Measurements from ENCODE around the gene CDC42BPG. TPM values are rescaled to one million over a fixed set of nuclear protein-coding genes. Genes with fewer than 3 reads are reported as not detected.
A peak's percentile ranks its signal among the peaks of the same experiment; 100 is the strongest.

The CDC42BPG gene
- total and polyA plus RNA-seq, 10 of the 15 experiments (the other 5 are each of a cell fraction or from before 2014, with no cell fraction given), result 0.02 to 1.3 (median 0.09) TPM; not detected in 1

DNA sequence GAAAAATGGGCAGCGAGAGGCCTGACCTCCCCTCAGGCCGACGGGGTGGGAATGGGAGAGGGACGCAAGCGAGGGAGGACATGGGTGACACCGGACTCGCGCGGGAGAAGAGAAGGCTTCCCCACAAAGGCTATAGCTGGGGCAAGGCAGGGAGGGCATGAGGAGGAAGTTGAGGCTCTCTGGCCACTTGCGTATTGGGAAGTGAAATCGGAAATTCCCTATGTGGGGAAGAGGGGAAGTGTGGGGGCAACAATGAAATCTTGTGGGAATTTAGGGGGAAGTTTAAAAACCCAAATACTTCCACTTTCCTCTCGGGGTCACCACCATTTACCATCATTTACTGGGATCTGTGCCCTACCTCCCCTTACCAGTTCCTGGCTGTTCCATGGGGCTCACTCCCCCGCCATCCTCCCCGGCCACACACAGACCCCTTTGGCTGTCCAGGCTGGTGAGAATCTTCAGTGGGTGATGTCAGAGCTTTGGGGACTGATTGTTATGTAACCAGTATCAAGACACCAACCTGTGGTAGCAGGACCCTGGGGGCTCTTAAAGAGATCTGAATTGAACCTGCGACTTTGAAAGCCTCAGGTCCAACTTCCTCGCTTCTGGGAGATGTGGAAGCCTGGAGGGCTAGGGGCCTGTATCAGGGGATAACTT, 34.9 kb upstream of the CDC42BPG start:
- peak; percentile 13 for FAIRE-seq
- peak overlapping the region; percentile 96 for H3K4me3 ChIP-seq
- 4% methylated on average over 16 of the region's 16 CpGs for WGBS (ENCODE audit: insufficient coverage, insufficient replicate concordance, low lambda C conversion rate, missing lambda C conversion rate)
- peak overlapping the region; percentile 97 for H3K27ac ChIP-seq (ENCODE audit: control insufficient read depth, insufficient read depth)
- CTCF ChIA-PET, result interaction anchor here (0.6 to 30.0 kb wide), 4 partner anchors 9 to 131 kb away, joined by 3 to 1208 read pairs (median 45); partner anchors contain the start of gene CDC42BPG
- H3K79me2 ChIP-seq (ENCODE audit: control insufficient read depth, insufficient read depth, low read length), result peaks cover 51% of the 10 kb centered on the region
- ATAC-seq, result peak; percentile 4
- SMC1A ChIA-PET (ENCODE audit: uncharacterized antibody, unreplicated experiment), result interaction anchor here (0.7 to 11.5 kb wide), 4 partner anchors 8 to 28 kb away, joined by 3 to 227 read pairs (median 114); no protein-coding TSS in a partner anchor
- no peaks in the 10 kb centered on the region for H3K9me3 ChIP-seq (replicated peaks; ENCODE audit: control insufficient read depth, insufficient read depth, low read length)
- POLR2A ChIA-PET, result interaction anchor here (0.5 to 19.9 kb wide), 8 partner anchors 8 to 1041 kb away, joined by 3 to 620 read pairs (median 3); partner anchors contain the start of gene PRDX5
- in situ Hi-C loops (cut with MboI) (no loop called here), intact Hi-C loops (cut with micrococcal nuclease; ENCODE audit: unreplicated experiment) (loop anchor here (2.0 to 10.0 kb wide), 3 partner anchors 29 to 835 kb away; partner anchors contain the start of genes KAT5 and MAP3K11)
- H4K20me1 ChIP-seq (ENCODE audit: control insufficient read depth, insufficient read depth), result peaks cover 3% of the 10 kb centered on the region; the same call in 1 of the 2 replicates
- TSS peak; percentile 90 for BruUV-seq (replicated peaks)
- H3K4me1 ChIP-seq (ENCODE audit: control insufficient read depth, insufficient read depth, low read length), result peaks cover 27% of the 10 kb centered on the region
- peaks cover 0 to 2% of the 10 kb centered on the region in 2 experiments; a peak in 2 of 4 replicates for H3K36me3 ChIP-seq (ENCODE audit: control insufficient read depth in 2 of 2, insufficient read depth in 2 of 2, low read length in 1 of 2)
- no peak for DNase-seq (ENCODE audit: low read depth, low spot score)
- peak overlapping the region; percentile 98 for H3K4me2 ChIP-seq (ENCODE audit: control insufficient read depth, insufficient read depth)
- peak overlapping the region; percentile 95 for H3K9ac ChIP-seq (ENCODE audit: control insufficient read depth, insufficient read depth, low read length)
- peak overlapping the region; percentile 33; the same call in 1 of the 2 replicates for H2AFZ ChIP-seq (ENCODE audit: control insufficient read depth, low read depth, low read length)
- no peaks in the 10 kb centered on the region for H3K27me3 ChIP-seq (replicated peaks in 1 of 2; ENCODE audit: control insufficient read depth in 2 of 2, insufficient read depth in 2 of 2, low read length in 1 of 2)
- RAD21 ChIA-PET (ENCODE audit: unreplicated experiment), result interaction anchor here (0.8 to 12.5 kb wide), 4 partner anchors 8 to 29 kb away, joined by 3 to 253 read pairs (median 110); no protein-coding TSS in a partner anchor
- TF ChIP-seq CHD4 (IDR thresholded peaks at IDR 0.05) (no peak), IKZF1 (conservative IDR thresholded peaks at IDR 0.05) (peak; percentile 88; the same call in 1 of the 2 replicates), MEF2B (IDR thresholded peaks at IDR 0.05; ENCODE audit: partially characterized antibody, poor library complexity, severe bottlenecking) (no peak), IKZF2 (IDR thresholded peaks at IDR 0.05) (peak; percentile 76 to 80; a peak in 2 of 4 replicates), SREBF2 (IDR thresholded peaks at IDR 0.05; ENCODE audit: low read length) (no peak), EZH2 (IDR thresholded peaks at IDR 0.05; ENCODE audit: borderline replicate concordance, control insufficient read depth, low read depth, low read length) (no peak), EGR1 (IDR thresholded peaks at IDR 0.05; ENCODE audit: borderline replicate concordance in 1 of 2, low read depth in 2 of 2, low read length in 2 of 2) (0 out of 3 replicates have a peak, but pooled peaks of 1 of the 2 experiments have one; percentile 21), SPI1 (IDR thresholded peaks at IDR 0.05; ENCODE audit: borderline replicate concordance, insufficient read depth, low read depth, low read length) (peak; percentile 46; the same call in 1 of the 2 replicates), SRF (IDR thresholded peaks at IDR 0.05; ENCODE audit: low read depth in 2 of 2, low read length in 2 of 2) (no peak), CBX5 (IDR thresholded peaks at IDR 0.05; ENCODE audit: low read depth) (no peak), RUNX3 (IDR thresholded peaks at IDR 0.05; ENCODE audit: low read length) (no peak), TBL1XR1 (IDR thresholded peaks at IDR 0.05; ENCODE audit: low read depth, low read length) (no peak)
- TF ChIP-seq, protein P1, sequence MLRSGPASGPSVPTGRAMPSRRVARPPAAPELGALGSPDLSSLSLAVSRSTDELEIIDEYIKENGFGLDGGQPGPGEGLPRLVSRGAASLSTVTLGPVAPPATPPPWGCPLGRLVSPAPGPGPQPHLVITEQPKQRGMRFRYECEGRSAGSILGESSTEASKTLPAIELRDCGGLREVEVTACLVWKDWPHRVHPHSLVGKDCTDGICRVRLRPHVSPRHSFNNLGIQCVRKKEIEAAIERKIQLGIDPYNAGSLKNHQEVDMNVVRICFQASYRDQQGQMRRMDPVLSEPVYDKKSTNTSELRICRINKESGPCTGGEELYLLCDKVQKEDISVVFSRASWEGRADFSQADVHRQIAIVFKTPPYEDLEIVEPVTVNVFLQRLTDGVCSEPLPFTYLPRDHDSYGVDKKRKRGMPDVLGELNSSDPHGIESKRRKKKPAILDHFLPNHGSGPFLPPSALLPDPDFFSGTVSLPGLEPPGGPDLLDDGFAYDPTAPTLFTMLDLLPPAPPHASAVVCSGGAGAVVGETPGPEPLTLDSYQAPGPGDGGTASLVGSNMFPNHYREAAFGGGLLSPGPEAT (IDR thresholded peaks at IDR 0.05; ENCODE audit: low read depth), result peak; percentile 69; the same call in 1 of the 2 replicates
- TF ChIP-seq, protein P2, sequence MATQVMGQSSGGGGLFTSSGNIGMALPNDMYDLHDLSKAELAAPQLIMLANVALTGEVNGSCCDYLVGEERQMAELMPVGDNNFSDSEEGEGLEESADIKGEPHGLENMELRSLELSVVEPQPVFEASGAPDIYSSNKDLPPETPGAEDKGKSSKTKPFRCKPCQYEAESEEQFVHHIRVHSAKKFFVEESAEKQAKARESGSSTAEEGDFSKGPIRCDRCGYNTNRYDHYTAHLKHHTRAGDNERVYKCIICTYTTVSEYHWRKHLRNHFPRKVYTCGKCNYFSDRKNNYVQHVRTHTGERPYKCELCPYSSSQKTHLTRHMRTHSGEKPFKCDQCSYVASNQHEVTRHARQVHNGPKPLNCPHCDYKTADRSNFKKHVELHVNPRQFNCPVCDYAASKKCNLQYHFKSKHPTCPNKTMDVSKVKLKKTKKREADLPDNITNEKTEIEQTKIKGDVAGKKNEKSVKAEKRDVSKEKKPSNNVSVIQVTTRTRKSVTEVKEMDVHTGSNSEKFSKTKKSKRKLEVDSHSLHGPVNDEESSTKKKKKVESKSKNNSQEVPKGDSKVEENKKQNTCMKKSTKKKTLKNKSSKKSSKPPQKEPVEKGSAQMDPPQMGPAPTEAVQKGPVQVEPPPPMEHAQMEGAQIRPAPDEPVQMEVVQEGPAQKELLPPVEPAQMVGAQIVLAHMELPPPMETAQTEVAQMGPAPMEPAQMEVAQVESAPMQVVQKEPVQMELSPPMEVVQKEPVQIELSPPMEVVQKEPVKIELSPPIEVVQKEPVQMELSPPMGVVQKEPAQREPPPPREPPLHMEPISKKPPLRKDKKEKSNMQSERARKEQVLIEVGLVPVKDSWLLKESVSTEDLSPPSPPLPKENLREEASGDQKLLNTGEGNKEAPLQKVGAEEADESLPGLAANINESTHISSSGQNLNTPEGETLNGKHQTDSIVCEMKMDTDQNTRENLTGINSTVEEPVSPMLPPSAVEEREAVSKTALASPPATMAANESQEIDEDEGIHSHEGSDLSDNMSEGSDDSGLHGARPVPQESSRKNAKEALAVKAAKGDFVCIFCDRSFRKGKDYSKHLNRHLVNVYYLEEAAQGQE (IDR thresholded peaks at IDR 0.05; ENCODE audit: low read depth, low read length), result no peak
- TF ChIP-seq, protein P3, sequence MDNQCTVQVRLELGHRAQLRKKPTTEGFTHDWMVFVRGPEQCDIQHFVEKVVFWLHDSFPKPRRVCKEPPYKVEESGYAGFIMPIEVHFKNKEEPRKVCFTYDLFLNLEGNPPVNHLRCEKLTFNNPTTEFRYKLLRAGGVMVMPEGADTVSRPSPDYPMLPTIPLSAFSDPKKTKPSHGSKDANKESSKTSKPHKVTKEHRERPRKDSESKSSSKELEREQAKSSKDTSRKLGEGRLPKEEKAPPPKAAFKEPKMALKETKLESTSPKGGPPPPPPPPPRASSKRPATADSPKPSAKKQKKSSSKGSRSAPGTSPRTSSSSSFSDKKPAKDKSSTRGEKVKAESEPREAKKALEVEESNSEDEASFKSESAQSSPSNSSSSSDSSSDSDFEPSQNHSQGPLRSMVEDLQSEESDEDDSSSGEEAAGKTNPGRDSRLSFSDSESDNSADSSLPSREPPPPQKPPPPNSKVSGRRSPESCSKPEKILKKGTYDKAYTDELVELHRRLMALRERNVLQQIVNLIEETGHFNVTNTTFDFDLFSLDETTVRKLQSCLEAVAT (IDR thresholded peaks at IDR 0.05), result 0 out of 2 replicates have a peak, but pooled peaks have one; percentile 0
